ENCODE results near the gene KRTAP10-11.

The KRTAP10-11 gene

DNA sequence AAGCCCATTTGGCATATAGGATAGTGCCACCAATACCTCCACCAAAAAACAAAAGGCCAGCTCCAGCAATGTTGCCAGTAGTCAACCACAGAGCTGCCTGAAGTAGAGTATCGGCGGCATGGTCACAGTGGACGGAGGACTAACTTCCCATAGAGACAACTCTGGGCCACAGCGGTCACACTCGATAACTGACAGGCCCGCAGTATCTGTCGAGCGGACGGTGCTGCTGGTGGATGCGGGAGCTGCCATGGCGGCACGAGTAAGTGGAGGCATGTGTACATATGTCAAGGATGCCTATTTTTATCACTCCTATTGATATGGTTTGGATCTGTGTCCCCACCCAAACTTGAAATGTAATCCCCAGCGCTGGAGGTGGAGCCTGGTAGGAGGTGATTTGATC is 31.7 kb downstream of the KRTAP10-11 start:
- no peak overlapping the region for H2AFZ ChIP-seq (ENCODE audit: low read depth, low read length)
- H3K4me1 ChIP-seq (ENCODE audit: insufficient read depth, low read length), result no peaks in the 10 kb centered on the region
- H3K27ac ChIP-seq (ENCODE audit: low read length), result no peak overlapping the region
- H3K4me2 ChIP-seq (ENCODE audit: insufficient read depth, low read length), result no peak overlapping the region
- ATAC-seq (ENCODE audit: insufficient read depth, low read depth) (no peak), DNase-seq (no peak)
- no peaks in the 10 kb centered on the region for H3K36me3 ChIP-seq (ENCODE audit: insufficient read depth, low read length)
- no peaks in the 10 kb centered on the region for H3K79me2 ChIP-seq (ENCODE audit: insufficient read depth, low read length)
- no peak for TF ChIP-seq EZH2 (IDR thresholded peaks at IDR 0.05; ENCODE audit: borderline replicate concordance, low read depth, low read length, severe bottlenecking)
- TF ChIP-seq, protein P1, sequence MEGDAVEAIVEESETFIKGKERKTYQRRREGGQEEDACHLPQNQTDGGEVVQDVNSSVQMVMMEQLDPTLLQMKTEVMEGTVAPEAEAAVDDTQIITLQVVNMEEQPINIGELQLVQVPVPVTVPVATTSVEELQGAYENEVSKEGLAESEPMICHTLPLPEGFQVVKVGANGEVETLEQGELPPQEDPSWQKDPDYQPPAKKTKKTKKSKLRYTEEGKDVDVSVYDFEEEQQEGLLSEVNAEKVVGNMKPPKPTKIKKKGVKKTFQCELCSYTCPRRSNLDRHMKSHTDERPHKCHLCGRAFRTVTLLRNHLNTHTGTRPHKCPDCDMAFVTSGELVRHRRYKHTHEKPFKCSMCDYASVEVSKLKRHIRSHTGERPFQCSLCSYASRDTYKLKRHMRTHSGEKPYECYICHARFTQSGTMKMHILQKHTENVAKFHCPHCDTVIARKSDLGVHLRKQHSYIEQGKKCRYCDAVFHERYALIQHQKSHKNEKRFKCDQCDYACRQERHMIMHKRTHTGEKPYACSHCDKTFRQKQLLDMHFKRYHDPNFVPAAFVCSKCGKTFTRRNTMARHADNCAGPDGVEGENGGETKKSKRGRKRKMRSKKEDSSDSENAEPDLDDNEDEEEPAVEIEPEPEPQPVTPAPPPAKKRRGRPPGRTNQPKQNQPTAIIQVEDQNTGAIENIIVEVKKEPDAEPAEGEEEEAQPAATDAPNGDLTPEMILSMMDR (IDR thresholded peaks at IDR 0.05; ENCODE audit: borderline replicate concordance, extremely low read depth, low read length, poor library complexity, severe bottlenecking), result no peak
- no peak overlapping the region for H3K4me3 ChIP-seq (ENCODE audit: low read depth in 1 of 2, low read length in 2 of 2)
- no peaks in the 10 kb centered on the region for H4K20me1 ChIP-seq (ENCODE audit: insufficient read depth, low read length)
- no peaks in the 10 kb centered on the region for H3K9me3 ChIP-seq (ENCODE audit: insufficient read depth, low read length, severe bottlenecking)
- no peaks in the 10 kb centered on the region for H3K27me3 ChIP-seq (ENCODE audit: insufficient read depth, low read length, poor library complexity)
- H3K9ac ChIP-seq (ENCODE audit: low read depth, low read length), result no peak overlapping the region

DNA sequence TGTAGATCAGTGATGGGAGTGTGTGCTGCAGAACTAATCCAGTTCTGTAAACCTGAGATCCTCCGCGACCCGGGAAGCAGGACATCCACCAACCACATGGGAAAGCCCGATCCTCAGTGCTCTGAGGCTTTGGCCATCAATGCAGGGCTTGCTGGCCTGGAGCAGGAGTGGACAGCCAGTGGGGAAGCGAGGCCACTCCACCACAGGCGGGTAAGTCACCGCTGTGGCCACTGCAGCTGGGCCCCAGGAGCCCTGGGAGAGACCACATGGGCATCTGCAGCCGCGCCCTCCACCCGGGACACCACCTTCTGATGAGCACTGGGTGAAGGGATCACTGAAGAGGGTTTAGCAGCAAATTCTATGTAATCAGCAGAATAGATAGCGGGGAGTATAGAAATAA is 34.9 kb downstream of the KRTAP10-11 start:
- H3K4me1 ChIP-seq (ENCODE audit: insufficient read depth, low read length), result no peaks in the 10 kb centered on the region
- no peaks in the 10 kb centered on the region for H3K27me3 ChIP-seq (ENCODE audit: insufficient read depth, low read length, poor library complexity)
- H3K4me2 ChIP-seq (ENCODE audit: insufficient read depth, low read length), result no peak overlapping the region
- H3K4me3 ChIP-seq (ENCODE audit: low read depth in 1 of 2, low read length in 2 of 2), result no peak overlapping the region
- ATAC-seq (ENCODE audit: insufficient read depth, low read depth) (no peak), DNase-seq (no peak)
- H3K9ac ChIP-seq (ENCODE audit: low read depth, low read length), result no peak overlapping the region
- TF ChIP-seq, protein P1 (IDR thresholded peaks at IDR 0.05; ENCODE audit: borderline replicate concordance, extremely low read depth, low read length, poor library complexity, severe bottlenecking), result no peak
- H4K20me1 ChIP-seq (ENCODE audit: insufficient read depth, low read length), result no peaks in the 10 kb centered on the region
- H3K27ac ChIP-seq (ENCODE audit: low read length), result no peak overlapping the region
- H3K36me3 ChIP-seq (ENCODE audit: insufficient read depth, low read length), result no peaks in the 10 kb centered on the region
- no peak overlapping the region for H2AFZ ChIP-seq (ENCODE audit: low read depth, low read length)
- no peaks in the 10 kb centered on the region for H3K79me2 ChIP-seq (ENCODE audit: insufficient read depth, low read length)
- no peaks in the 10 kb centered on the region for H3K9me3 ChIP-seq (ENCODE audit: insufficient read depth, low read length, severe bottlenecking)

- Histone ChIP-seq H4K20me1 (ENCODE audit: insufficient read depth, low read length) (no peaks in the 10 kb centered on the region), H3K27ac (ENCODE audit: low read length) (no peak within 1 kb of the TSS), H3K4me3 (ENCODE audit: low read depth in 1 of 2, low read length in 2 of 2) (no peak within 1 kb of the TSS), H3K27me3 (ENCODE audit: insufficient read depth, low read length, poor library complexity) (no peaks in the 10 kb centered on the region), H3K4me2 (ENCODE audit: insufficient read depth, low read length) (no peak within 1 kb of the TSS), H3K9ac (ENCODE audit: low read depth, low read length) (no peak within 1 kb of the TSS), H3K9me3 (ENCODE audit: insufficient read depth, low read length, severe bottlenecking) (no peaks in the 10 kb centered on the region), H3K79me2 (ENCODE audit: insufficient read depth, low read length) (no peaks in the 10 kb centered on the region), H3K36me3 (ENCODE audit: insufficient read depth, low read length) (no peaks in the 10 kb centered on the region), H3K4me1 (ENCODE audit: insufficient read depth, low read length) (no peaks in the 10 kb centered on the region), H2AFZ (ENCODE audit: low read depth, low read length) (no peak within 1 kb of the TSS)
- no peak for TF ChIP-seq EZH2 (IDR thresholded peaks at IDR 0.05; ENCODE audit: borderline replicate concordance, low read depth, low read length, severe bottlenecking)
- TF ChIP-seq, protein P1 (IDR thresholded peaks at IDR 0.05; ENCODE audit: borderline replicate concordance, extremely low read depth, low read length, poor library complexity, severe bottlenecking), result no peak
- no peak for ATAC-seq (ENCODE audit: insufficient read depth, low read depth)
- DNase-seq, result no peak
These were observed 35.8 kb downstream of the KRTAP10-11 start, which contains the start of gene KRTAP12-1 for GRCh38 chr21:44681861-44682579. Gene KRTAP12-1 (minus strand): TSS chr21:44682163. CDS start chr21:44682123, 40 bp downstream.

Data from DND-41 (cell line).